Upper lobe of right lung (tissue), 1 donor: ENCODE results near the gene DTX1. TPM values are rescaled to one million over a fixed set of nuclear protein-coding genes. Genes with fewer than 3 reads are reported as not detected.

Experiments
- ATAC-seq: fragments of 200-7000 bp; cut with Tn5 transposase; one replicate; pipeline ENCODE4 v1.9.1; 2020; ENCODE audit warnings: mild to moderate bottlenecking, moderate library complexity
- DNase-seq: peaks from one replicate; pipeline ENCODE4 v3.0.0-alpha.2; 2020
- H3K27ac ChIP-seq: fragments of 200-600 bp; one replicate; pipeline ENCODE4 v1.8.0; 2022
- H3K27me3 ChIP-seq: fragments of 200-600 bp; one replicate; pipeline ENCODE4 v1.8.0; 2022; ENCODE audit warnings: mild to moderate bottlenecking
- H3K36me3 ChIP-seq: fragments of 200-600 bp; one replicate; pipeline ENCODE4 v1.8.0; 2022
- H3K4me1 ChIP-seq: fragments of 200-600 bp; one replicate; pipeline ENCODE4 v1.8.0; 2022
- H3K4me3 ChIP-seq: fragments of 200-600 bp; one replicate; pipeline ENCODE4 v1.8.0; 2022; ENCODE audit warnings: mild to moderate bottlenecking
- H3K9me3 ChIP-seq: fragments of 200-600 bp; one replicate; pipeline ENCODE4 v1.8.0; 2022
- intact Hi-C: fragments of 100-400 bp; cut with DNase I; formaldehyde crosslinking; loops from one replicate; pipeline ENCODE4 v1.11.0; 2022
- total RNA-seq: library from RNA; stranded (reverse); fragmentation: NEBNext Ultra II Directional; extraction: Animal tissue kit (Norgen Biotek cat#: 25700); gene quantifications from one replicate; pipeline ENCODE4 v1.2.1, GENCODE V29; 2021
- TF ChIP-seq, protein P1 (sequence below): fragments of 200-600 bp; IDR thresholded peaks from one replicate; pipeline ENCODE4 v1.8.0; 2022; ENCODE audit warnings: antibody characterized with exemption
- donor health status: DM: no; HTN: yes; CAD: no; lungs with severe emphysema.

The DTX1 gene
- total RNA-seq, 1 donor from 2014 or later, result 5.1 TPM

DNA sequence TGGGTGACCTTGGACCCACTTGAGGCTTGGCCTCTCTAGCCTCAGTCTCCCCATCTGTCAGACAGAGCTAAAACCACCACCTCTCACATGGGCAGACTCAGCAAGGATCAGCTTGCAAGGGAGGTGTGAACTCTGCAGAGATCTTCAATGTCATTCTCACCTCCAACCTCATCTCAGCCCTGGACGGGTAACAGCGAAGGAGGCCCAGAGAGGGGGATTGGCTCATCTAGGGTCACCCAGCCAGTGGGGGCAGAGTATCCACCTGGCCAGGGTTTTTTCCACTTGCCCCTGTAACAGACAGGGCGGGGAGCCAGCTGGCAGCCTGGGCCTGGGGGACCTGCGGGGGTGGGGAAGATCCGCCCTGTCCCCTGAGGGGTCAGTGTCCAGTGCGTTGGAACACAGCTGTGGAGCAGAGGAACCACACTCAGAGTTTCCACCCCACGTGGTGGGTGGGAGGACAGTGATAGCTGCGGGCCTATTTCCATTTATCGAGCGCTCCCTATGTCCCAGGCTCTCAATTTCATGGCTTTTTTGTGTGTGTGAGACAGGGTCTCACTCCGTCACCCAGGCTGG is 27.4 kb downstream of the DTX1 start:
- intact Hi-C loops, result no loop called here
- TF ChIP-seq, protein P1, sequence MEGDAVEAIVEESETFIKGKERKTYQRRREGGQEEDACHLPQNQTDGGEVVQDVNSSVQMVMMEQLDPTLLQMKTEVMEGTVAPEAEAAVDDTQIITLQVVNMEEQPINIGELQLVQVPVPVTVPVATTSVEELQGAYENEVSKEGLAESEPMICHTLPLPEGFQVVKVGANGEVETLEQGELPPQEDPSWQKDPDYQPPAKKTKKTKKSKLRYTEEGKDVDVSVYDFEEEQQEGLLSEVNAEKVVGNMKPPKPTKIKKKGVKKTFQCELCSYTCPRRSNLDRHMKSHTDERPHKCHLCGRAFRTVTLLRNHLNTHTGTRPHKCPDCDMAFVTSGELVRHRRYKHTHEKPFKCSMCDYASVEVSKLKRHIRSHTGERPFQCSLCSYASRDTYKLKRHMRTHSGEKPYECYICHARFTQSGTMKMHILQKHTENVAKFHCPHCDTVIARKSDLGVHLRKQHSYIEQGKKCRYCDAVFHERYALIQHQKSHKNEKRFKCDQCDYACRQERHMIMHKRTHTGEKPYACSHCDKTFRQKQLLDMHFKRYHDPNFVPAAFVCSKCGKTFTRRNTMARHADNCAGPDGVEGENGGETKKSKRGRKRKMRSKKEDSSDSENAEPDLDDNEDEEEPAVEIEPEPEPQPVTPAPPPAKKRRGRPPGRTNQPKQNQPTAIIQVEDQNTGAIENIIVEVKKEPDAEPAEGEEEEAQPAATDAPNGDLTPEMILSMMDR, result no peak
- ATAC-seq, result no peak
- DNase-seq, result no peak
- Histone ChIP-seq H3K4me1 (no peaks in the 10 kb centered on the region), H3K9me3 (no peaks in the 10 kb centered on the region), H3K4me3 (no peak overlapping the region), H3K27me3 (peaks cover 6% of the 10 kb centered on the region), H3K27ac (no peak overlapping the region), H3K36me3 (no peaks in the 10 kb centered on the region)

DNA sequence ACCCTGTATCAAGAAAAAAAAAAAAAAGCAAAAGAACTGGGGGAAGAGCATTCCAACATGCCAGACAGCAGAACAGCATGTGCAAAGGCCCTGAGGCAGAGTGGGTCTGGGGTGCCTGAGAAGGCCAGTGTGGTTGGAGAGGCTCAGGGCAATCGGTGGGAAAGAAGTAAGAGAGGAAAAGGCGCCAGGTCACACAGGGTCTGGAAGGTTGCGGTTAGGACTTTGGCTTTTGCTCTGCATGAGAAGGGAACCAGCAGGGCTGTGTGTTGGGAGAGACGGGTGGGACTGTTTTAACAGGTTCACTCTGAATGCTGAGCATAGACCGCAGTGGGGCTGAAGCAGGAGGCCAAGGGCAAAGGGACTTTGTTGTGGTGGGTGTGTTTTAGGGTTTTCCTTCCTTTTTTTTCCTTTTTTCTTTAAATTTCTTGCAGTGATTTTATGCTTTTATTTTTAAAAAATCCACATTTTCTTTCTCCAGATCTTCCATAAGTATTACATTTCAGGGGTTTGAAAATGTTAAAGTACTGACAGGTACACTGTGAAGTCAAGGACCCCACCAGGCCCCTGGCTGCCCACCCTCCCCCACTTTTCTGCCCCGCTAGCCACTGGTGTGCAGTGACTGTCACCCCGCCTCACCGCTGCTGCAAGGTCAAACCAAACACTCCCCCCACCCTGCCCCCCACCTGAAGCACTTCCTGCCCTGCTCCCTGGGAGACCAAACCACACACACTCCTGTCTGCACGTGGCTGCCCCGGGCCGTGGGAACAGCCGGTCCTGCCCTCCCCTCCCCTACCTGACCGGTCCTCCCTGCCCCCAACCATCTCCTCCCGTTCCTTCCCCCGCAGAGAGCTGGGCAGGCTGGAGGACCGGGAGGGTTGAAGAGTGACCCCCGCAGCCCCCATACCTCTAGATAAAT is 30.0 kb downstream of the DTX1 start:
- no peak overlapping the region for H3K27ac ChIP-seq
- no peaks in the 10 kb centered on the region for H3K27me3 ChIP-seq
- TF ChIP-seq, protein P1, result no peak
- no peaks in the 10 kb centered on the region for H3K4me1 ChIP-seq
- H3K36me3 ChIP-seq, result no peaks in the 10 kb centered on the region
- ATAC-seq (peak; percentile 53), DNase-seq (no peak)
- H3K4me3 ChIP-seq, result no peak overlapping the region
- intact Hi-C loops, result no loop called here
- no peaks in the 10 kb centered on the region for H3K9me3 ChIP-seq

DNA sequence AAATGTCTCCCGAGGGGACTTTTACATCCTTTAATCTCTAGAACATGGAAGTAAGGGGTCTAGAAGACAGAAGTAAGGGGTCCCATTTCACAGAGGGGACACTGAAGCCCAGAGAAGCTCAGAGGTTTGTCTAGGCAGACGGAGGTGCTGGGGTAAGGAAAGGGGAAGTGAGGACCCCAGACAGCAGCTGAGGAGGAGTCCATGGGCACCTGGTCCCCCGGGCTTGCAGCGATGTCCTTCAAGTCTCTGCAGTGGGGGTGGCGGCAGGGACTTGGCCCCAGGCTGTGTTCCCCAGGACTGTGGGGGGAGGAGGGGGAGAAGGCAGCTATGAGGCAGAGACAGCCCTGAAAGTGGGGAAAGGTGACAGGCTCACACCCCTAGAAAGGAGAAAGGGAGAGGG is 30.7 kb downstream of the DTX1 start:
- no peaks in the 10 kb centered on the region for H3K9me3 ChIP-seq
- TF ChIP-seq, protein P1, result no peak

DNA sequence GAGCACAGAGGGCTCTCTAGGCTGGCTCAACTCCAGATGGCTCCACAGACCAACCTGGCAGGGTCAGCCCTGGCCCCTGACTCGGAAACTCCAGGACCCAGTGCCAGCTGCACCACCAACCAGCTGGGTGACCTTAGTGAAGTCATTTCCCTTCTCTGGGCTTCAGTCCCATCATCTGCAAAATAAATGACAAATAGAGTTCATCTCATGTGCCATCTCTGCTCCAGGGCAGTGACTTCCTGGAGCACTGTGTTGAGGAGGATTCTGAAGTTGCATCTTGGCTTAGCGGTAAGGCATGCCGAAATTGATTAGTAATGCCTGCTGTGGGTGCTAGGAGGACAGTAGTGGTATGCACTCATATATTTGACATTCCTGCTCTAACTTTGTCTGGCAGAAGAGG is 31.5 kb downstream of the DTX1 start:
- Histone ChIP-seq H3K9me3 (no peaks in the 10 kb centered on the region), H3K4me3 (no peak overlapping the region), H3K4me1 (peaks cover under 1% of the 10 kb centered on the region), H3K27ac (no peak overlapping the region), H3K27me3 (peaks cover 2% of the 10 kb centered on the region), H3K36me3 (no peaks in the 10 kb centered on the region)
- TF ChIP-seq, protein P1, result no peak
- no peak for ATAC-seq
- no peak for DNase-seq
- intact Hi-C loops, result no loop called here

More for the DNA sequence above, 30.7 kb downstream of the DTX1 start:
- Histone ChIP-seq H3K27me3 (no peaks in the 10 kb centered on the region), H3K4me1 (no peaks in the 10 kb centered on the region), H3K4me3 (no peak overlapping the region), H3K36me3 (no peaks in the 10 kb centered on the region), H3K27ac (no peak overlapping the region)
- ATAC-seq (no peak), DNase-seq (no peak)
- intact Hi-C loops, result no loop called here

DNA sequence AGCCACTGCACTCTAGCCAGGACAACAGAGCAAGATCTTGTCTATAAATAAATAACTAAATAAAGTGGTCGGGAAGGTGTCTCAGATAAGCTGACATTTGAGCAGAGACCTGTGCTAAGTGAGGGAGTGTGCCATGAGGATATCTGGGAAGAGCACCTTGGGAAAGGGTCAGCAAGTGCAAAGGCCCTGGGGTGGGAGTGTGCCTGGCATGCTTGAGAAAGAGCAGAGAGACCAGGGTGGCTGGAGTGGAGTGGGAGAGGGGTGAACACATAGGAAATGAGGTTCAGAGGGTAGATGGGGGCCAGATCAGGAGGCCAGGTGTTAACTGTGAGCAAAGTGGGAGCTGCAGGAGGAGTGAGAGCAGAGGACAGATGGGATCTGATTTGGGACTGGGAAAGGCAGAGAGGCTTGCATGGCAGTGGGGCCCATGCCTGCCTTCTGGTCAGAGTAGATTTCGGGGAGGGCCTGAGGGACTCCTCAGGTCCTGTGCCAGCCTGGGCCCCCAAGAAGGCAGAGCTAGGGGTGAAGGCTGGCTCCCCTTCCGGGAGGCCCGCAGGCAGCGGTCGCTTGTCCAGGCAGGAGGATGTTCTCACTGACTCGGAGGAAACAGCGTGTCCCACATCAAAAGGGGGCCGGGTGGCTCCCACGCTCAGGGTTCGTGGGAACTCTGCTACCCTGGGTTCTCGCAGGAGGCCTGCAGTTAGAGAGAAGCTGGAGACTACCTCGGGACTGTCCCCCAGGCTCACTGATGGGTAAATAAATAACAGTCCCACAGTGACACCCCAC is 32.6 kb downstream of the DTX1 start:
- DNase-seq (no peak), ATAC-seq (no peak)
- Histone ChIP-seq H3K36me3 (no peaks in the 10 kb centered on the region), H3K9me3 (no peaks in the 10 kb centered on the region), H3K27me3 (peaks cover 7% of the 10 kb centered on the region), H3K4me1 (peaks cover 4% of the 10 kb centered on the region), H3K4me3 (no peak overlapping the region), H3K27ac (no peak overlapping the region)
- TF ChIP-seq, protein P1, result no peak
- intact Hi-C loops, result no loop called here
